ENCODE measurements around the gene CWC27.

Gene CWC27

GRCh38 chr5:65043843-65044359, 275.2 kb downstream of the CWC27 start:
- no peak for DNase-seq

- DNase-seq, result no peak
These were observed 278.5 kb downstream of the CWC27 start for GRCh38 chr5:65047225-65047624.

- no peak for DNase-seq
These were observed 279.4 kb downstream of the CWC27 start for GRCh38 chr5:65047948-65048690.

- DNase-seq, result no peak
These were observed 281.4 kb downstream of the CWC27 start for GRCh38 chr5:65050140-65050539.

- no peak for DNase-seq
These were observed 282.2 kb downstream of the CWC27 start for GRCh38 chr5:65050826-65051498.

- no peak for DNase-seq
These were observed 287.2 kb downstream of the CWC27 start for GRCh38 chr5:65055938-65056337.

- no peak for DNase-seq
These were observed 291.2 kb downstream of the CWC27 start for GRCh38 chr5:65059681-65060598.

GRCh38 chr5:65061250-65061973, 292.7 kb downstream of the CWC27 start:
- no peak for DNase-seq

GRCh38 chr5:65061974-65062353, 293.2 kb downstream of the CWC27 start:
- DNase-seq, result no peak

GRCh38 chr5:65062469-65063083, 293.8 kb downstream of the CWC27 start:
- no peak for DNase-seq

GRCh38 chr5:65065001-65065511, 296.3 kb downstream of the CWC27 start:
- no peak for DNase-seq

GRCh38 chr5:65066387-65067146, 297.8 kb downstream of the CWC27 start:
- DNase-seq, result no peak

- no peak for DNase-seq
These were observed 298.4 kb downstream of the CWC27 start for GRCh38 chr5:65067147-65067506.

Data from NCI-H2081 treated with DMSO at 0.1 percent for 48 hours (cell line).